ENCODE data around the gene SIL1. TPM values are rescaled to one million over a fixed set of nuclear protein-coding genes. Genes with fewer than 3 reads are reported as not detected.

Gene SIL1
- total and polyA plus RNA-seq, 2 of the 13 experiments (the other 11 are each of a cell fraction or from before 2014, with no cell fraction given) = 26.0 to 30.0 TPM

DNA sequence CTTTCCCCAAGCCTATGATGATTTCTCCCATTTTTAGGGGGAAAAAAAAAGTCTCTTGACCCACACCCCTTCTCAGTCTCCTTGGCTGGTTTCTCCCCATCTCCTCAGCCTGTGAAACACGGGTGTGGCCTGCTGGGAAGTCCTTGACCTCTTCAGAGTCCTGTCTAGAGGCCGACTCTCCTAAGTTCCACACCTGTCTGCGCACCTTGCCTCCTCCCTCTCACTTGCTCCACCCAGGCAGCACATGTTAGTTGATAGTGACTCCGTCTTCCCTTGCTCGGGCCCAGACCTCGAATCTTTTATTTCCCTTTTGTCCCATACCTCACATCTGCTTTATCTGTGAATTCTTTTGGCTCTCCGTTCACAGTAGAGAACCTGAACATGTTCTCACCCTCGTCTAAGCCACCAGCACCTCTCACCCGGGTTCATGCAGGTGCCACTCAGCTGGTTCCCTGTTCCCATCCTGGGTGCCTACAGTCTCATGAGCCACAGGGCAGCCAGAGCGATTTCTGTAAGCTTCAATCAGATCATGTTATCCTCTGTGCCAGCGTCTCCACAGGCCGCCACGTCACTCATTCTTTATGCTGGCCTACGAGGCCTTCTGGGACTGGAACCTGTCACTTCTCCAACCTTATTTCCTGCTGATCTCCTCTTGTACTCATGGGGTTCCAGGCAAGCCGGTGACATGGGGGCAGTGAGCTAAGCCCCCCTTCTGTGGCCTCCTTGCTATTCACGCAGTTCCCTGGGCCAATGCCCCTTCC is 271.3 kb downstream of the SIL1 start (continued):
- TF ChIP-seq, protein P1, sequence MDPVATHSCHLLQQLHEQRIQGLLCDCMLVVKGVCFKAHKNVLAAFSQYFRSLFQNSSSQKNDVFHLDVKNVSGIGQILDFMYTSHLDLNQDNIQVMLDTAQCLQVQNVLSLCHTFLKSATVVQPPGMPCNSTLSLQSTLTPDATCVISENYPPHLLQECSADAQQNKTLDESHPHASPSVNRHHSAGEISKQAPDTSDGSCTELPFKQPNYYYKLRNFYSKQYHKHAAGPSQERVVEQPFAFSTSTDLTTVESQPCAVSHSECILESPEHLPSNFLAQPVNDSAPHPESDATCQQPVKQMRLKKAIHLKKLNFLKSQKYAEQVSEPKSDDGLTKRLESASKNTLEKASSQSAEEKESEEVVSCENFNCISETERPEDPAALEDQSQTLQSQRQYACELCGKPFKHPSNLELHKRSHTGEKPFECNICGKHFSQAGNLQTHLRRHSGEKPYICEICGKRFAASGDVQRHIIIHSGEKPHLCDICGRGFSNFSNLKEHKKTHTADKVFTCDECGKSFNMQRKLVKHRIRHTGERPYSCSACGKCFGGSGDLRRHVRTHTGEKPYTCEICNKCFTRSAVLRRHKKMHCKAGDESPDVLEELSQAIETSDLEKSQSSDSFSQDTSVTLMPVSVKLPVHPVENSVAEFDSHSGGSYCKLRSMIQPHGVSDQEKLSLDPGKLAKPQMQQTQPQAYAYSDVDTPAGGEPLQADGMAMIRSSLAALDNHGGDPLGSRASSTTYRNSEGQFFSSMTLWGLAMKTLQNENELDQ (CRISPR knock-in tag; IDR thresholded peaks at IDR 0.05; ENCODE audit: borderline replicate concordance) = no peak
- TF ChIP-seq ZBTB21 (CRISPR knock-in tag; IDR thresholded peaks at IDR 0.05) (no peak), POLR2AphosphoS2 (IDR thresholded peaks at IDR 0.05; ENCODE audit: low read depth, low read length) (no peak), ZNF335 (CRISPR knock-in tag; IDR thresholded peaks at IDR 0.05) (no peak), MTF1 (CRISPR knock-in tag; IDR thresholded peaks at IDR 0.05) (no peak), ZEB1 (IDR thresholded peaks at IDR 0.05; ENCODE audit: insufficient replicate concordance, low read depth) (no peak), TCF12 (IDR thresholded peaks at IDR 0.05) (no peak), TCF12 (CRISPR knock-in tag; IDR thresholded peaks at IDR 0.05) (no peak), E2F1 (CRISPR knock-in tag; IDR thresholded peaks at IDR 0.05) (no peak), NONO (IDR thresholded peaks at IDR 0.05) (no peak), NONO (CRISPR knock-in tag; conservative IDR thresholded peaks at IDR 0.05) (no peak)
- TF ChIP-seq, protein P2, sequence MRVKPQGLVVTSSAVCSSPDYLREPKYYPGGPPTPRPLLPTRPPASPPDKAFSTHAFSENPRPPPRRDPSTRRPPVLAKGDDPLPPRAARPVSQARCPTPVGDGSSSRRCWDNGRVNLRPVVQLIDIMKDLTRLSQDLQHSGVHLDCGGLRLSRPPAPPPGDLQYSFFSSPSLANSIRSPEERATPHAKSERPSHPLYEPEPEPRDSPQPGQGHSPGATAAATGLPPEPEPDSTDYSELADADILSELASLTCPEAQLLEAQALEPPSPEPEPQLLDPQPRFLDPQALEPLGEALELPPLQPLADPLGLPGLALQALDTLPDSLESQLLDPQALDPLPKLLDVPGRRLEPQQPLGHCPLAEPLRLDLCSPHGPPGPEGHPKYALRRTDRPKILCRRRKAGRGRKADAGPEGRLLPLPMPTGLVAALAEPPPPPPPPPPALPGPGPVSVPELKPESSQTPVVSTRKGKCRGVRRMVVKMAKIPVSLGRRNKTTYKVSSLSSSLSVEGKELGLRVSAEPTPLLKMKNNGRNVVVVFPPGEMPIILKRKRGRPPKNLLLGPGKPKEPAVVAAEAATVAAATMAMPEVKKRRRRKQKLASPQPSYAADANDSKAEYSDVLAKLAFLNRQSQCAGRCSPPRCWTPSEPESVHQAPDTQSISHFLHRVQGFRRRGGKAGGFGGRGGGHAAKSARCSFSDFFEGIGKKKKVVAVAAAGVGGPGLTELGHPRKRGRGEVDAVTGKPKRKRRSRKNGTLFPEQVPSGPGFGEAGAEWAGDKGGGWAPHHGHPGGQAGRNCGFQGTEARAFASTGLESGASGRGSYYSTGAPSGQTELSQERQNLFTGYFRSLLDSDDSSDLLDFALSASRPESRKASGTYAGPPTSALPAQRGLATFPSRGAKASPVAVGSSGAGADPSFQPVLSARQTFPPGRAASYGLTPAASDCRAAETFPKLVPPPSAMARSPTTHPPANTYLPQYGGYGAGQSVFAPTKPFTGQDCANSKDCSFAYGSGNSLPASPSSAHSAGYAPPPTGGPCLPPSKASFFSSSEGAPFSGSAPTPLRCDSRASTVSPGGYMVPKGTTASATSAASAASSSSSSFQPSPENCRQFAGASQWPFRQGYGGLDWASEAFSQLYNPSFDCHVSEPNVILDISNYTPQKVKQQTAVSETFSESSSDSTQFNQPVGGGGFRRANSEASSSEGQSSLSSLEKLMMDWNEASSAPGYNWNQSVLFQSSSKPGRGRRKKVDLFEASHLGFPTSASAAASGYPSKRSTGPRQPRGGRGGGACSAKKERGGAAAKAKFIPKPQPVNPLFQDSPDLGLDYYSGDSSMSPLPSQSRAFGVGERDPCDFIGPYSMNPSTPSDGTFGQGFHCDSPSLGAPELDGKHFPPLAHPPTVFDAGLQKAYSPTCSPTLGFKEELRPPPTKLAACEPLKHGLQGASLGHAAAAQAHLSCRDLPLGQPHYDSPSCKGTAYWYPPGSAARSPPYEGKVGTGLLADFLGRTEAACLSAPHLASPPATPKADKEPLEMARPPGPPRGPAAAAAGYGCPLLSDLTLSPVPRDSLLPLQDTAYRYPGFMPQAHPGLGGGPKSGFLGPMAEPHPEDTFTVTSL (CRISPR knock-in tag; IDR thresholded peaks at IDR 0.05; ENCODE audit: borderline replicate concordance) = no peak
